Tibial artery (tissue), 4 donors: ENCODE measurements around the gene ANKLE2.

ENCODE experiments used
- DNase-seq, 2 donors: peaks; one replicate each; pipeline ENCODE4 v3.0.0-alpha.2; 2019
- H3K27ac ChIP-seq, 2 donors: fragments of 200-600 bp; sonication (generic) in 1 of 2; 1 replicate in 1 of 2; 2 replicates in 1 of 2; pipeline ENCODE4 v1.5.1; 2018 to 2019; ENCODE audit warnings: mild to moderate bottlenecking in 1 of 2
- H3K27me3 ChIP-seq, 2 donors: fragments of 200-600 bp; sonication (generic) in 1 of 2; one replicate each; pipeline versions ENCODE4 v1.5.1 to v1.6.0; 2016 to 2019
- H3K36me3 ChIP-seq, 3 donors: fragments of 200-600 bp; sonication (generic) in 2 of 3; one replicate each; pipeline ENCODE4 v1.5.1; 2016 to 2019; ENCODE audit warnings: mild to moderate bottlenecking in 2 of 3
- H3K4me1 ChIP-seq, 4 donors: fragments of 200-600 bp; sonication (generic) in 2 of 4; 1 replicate in 3 of 4; 2 replicates in 1 of 4; pipeline ENCODE4 v1.5.1; 2016 to 2019
- H3K4me3 ChIP-seq, 2 donors: fragments of 200-600 bp; sonication (generic) in 1 of 2; 1 replicate in 1 of 2; 2 replicates in 1 of 2; pipeline ENCODE4 v1.5.1; 2018 to 2019; ENCODE audit warnings: mild to moderate bottlenecking in 2 of 2
- H3K9me3 ChIP-seq, 3 donors: fragments of 200-600 bp; sonication (generic) in 1 of 3; one replicate each; pipeline ENCODE4 v1.5.1; 2016 to 2019
- CTCF ChIP-seq, 2 experiments: fragments of 200-600 bp in 1 of 2; fragments of 450-650 bp in 1 of 2; IDR thresholded peaks; one replicate each; pipeline ENCODE4 v1.5.1; 2017 to 2019; ENCODE audit warnings: antibody characterized with exemption in 2 of 2, mild to moderate bottlenecking in 1 of 2, moderate library complexity in 1 of 2
- intact Hi-C: fragments of 100-400 bp; cut with DNase I; formaldehyde crosslinking; loops from one replicate; pipeline ENCODE4 v1.15.0; 2023; ENCODE audit warnings: low total_unique reads

Gene ANKLE2

DNA sequence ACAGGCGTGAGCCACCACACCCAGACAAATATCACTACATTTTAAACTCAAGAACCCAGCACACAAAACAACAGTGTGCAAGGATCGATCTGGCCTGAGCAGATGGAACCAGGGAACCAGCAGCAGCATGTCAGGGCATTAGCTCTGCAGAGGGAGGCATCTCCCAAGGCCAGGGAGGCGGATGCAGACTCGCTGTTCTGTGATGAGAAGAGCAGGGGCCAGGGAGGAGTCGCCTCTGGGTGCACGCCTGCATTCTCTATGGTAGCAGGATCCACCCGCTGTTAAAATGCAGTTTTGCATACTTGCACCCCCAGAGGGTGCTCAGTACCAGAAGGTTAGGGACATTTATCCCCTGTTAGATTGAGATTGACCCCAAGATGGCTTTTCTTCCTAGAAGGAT lies 33.1 kb downstream of the ANKLE2 start:
- Histone ChIP-seq H3K36me3 (peaks cover 87 to 96% (median 87%) of the 10 kb centered on the region in 3 donors), H3K27me3 (no peaks in the 10 kb centered on the region), H3K4me3 (no peak overlapping the region), H3K4me1 (no peaks in the 10 kb centered on the region), H3K27ac (no peak overlapping the region), H3K9me3 (no peaks in the 10 kb centered on the region)
- DNase-seq = no peak
- TF ChIP-seq CTCF (IDR thresholded peaks at IDR 0.05) = no peak
- intact Hi-C loops = no loop called here

- DNase-seq = no peak
- no peak for TF ChIP-seq CTCF (IDR thresholded peaks at IDR 0.05)
Measured at GRCh38 chr12:132727091-132727794, 34.4 kb downstream of the ANKLE2 start.

DNA sequence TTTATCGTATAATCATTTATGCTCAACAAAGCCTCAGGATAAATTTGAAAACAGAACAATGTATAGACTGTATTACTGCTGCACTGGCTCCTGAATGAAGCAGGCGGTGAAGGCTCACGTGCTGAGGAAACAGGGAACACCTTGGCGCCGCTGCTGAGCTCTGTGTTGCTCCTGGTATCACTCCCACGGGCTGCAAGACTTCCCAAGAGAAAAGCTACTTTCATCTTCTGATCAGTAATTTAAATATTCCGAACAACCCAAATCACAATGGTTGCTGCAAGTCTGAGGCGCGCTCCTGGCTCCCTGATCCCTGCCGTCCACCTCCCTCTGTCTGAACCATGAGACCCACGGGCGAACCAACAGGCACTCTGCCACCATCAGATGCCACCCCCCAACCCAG lies 35.2 kb downstream of the ANKLE2 start:
- H3K36me3 ChIP-seq = peaks cover 77 to 95% (median 85%) of the 10 kb centered on the region in 3 donors
- DNase-seq = no peak
- intact Hi-C loops = no loop called here

More at GRCh38 chr12:132727091-132727794, 34.4 kb downstream of the ANKLE2 start:
- no peaks in the 10 kb centered on the region for H3K4me1 ChIP-seq
- H3K36me3 ChIP-seq = peaks cover 80 to 96% (median 87%) of the 10 kb centered on the region in 3 donors
- no peak overlapping the region for H3K27ac ChIP-seq
- no peaks in the 10 kb centered on the region for H3K9me3 ChIP-seq
- no peaks in the 10 kb centered on the region for H3K27me3 ChIP-seq
- no peak overlapping the region for H3K4me3 ChIP-seq
- intact Hi-C loops = no loop called here

DNA sequence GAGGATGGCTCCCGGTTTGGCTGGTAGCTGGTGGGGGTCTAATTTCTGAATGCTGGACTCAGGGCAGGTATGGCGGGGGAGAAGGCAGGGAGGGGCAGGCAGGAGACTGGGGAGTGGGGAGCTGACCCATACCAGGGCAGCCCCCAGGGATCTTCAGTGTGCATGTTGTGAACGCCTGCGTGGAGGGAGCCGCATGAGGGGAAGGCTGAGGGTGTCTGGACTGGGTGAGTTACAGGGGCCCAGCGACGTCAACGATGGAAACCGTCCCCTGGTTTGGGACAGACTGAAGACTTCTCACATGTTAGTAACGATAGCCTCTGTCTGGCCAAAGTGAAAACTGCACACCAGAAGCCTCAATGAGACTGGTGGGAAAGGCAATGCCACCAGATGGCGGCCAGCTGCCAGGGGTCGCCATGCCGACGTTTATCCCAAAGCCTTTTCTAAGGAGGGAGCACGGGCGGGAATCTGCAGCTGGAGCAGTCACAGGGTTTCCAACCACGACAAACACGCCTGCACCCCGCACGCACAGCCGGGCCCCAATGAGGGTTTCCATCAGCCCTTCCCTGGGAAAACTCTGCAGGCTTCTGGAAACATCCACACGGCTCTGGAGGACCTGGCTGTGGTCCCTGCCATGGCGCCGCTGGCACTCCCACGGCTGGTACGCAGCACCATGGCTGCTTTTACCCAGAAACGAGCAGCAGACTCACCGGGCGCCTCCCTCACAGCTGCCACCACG lies 37.0 kb downstream of the ANKLE2 start:
- intact Hi-C loops = no loop called here
- no peak for DNase-seq
- H3K36me3 ChIP-seq = peaks cover 79 to 95% (median 89%) of the 10 kb centered on the region in 3 donors

More for the DNA sequence above, 35.2 kb downstream of the ANKLE2 start:
- no peaks in the 10 kb centered on the region for H3K4me1 ChIP-seq
- no peak overlapping the region for H3K27ac ChIP-seq
- H3K9me3 ChIP-seq = no peaks in the 10 kb centered on the region
- TF ChIP-seq CTCF (IDR thresholded peaks at IDR 0.05) = no peak
- H3K4me3 ChIP-seq = no peak overlapping the region
- H3K27me3 ChIP-seq = no peaks in the 10 kb centered on the region

DNA sequence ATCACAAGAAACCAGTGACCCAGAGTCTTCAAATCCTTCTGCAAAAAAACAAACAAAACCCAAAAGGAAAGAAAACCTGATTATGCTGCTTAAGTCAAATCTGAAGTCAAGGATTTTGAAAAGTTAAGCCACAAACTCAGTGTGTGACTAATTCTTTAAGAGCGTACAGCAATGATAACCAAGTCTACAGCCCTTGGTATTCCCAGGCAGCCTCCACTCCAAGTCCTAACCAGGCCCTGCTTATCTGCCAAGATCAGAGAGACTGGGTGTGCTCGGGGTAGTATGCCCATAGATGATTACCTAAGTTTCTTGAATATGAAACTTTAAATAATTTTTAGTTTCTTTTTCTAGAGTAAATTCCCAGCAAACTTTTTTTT lies 37.9 kb downstream of the ANKLE2 start:
- Histone ChIP-seq H3K27ac (no peak overlapping the region), H3K4me1 (no peaks in the 10 kb centered on the region), H3K27me3 (no peaks in the 10 kb centered on the region), H3K4me3 (no peak overlapping the region), H3K9me3 (no peaks in the 10 kb centered on the region), H3K36me3 (peaks cover 83 to 99% (median 93%) of the 10 kb centered on the region in 3 donors)
- no peak for TF ChIP-seq CTCF (IDR thresholded peaks at IDR 0.05)
- intact Hi-C loops = no loop called here
- DNase-seq = no peak

More for the DNA sequence above, 37.0 kb downstream of the ANKLE2 start:
- Histone ChIP-seq H3K4me1 (no peaks in the 10 kb centered on the region), H3K9me3 (no peaks in the 10 kb centered on the region), H3K4me3 (no peak overlapping the region), H3K27ac (no peak overlapping the region), H3K27me3 (no peaks in the 10 kb centered on the region)
- TF ChIP-seq CTCF (IDR thresholded peaks at IDR 0.05) = no peak
